PC-3 (cell line): ENCODE results near the gene AIG1. TPM values are rescaled to one million over a fixed set of nuclear protein-coding genes. Genes with fewer than 3 reads are reported as not detected.

ENCODE experiments used
- ATAC-seq: fragments of 200-7000 bp; cut with Tn5 transposase; 2 replicates; pipeline ENCODE4 v1.9.1; 2020; ENCODE audit warnings: mild to moderate bottlenecking, moderate library complexity
- BruUV-seq: library from RNA; stranded (reverse); fragments of 400-500 nt; replicated peaks from 2 replicates; lab custom pipeline; 2021; lab: Mats Ljungman, UMichigan
- CTCF ChIA-PET: fragments of 300-600 bp; sonication (Branson Sonifier 250); formaldehyde crosslinking; loops from one replicate; lab custom pipeline; 2022; ENCODE audit warnings: antibody characterized with exemption; lab: Charles Lee
- POLR2A ChIA-PET: fragments of 300-600 bp; sonication (Branson Sonifier 250); formaldehyde crosslinking; loops from one replicate; lab custom pipeline; 2022; ENCODE audit warnings: antibody characterized with exemption; ENCODE audit not compliant: unreplicated experiment; lab: Charles Lee
- DNase-seq: peaks from one replicate; pipeline ENCODE4 v3.0.0-alpha.2; 2015
- H2AFZ ChIP-seq: fragments of 300-600 bp; sonication (generic); 2 replicates; pipeline ENCODE4 v1.6.0; 2016; ENCODE audit warnings: antibody characterized with exemption, low read length
- H3F3A ChIP-seq: fragments of 300-600 bp; sonication (generic); one replicate; pipeline ENCODE4 v1.6.0; 2017; ENCODE audit warnings: antibody characterized with exemption, low read length, control low read depth, mild to moderate bottlenecking; ENCODE audit not compliant: unreplicated experiment
- H3K27ac ChIP-seq: fragments of 300-600 bp; sonication (generic); 2 replicates; pipeline ENCODE4 v1.5.1; 2016; ENCODE audit warnings: mild to moderate bottlenecking, low read length
- H3K27me3 ChIP-seq: fragments of 300-600 bp; sonication (generic); 2 replicates; pipeline ENCODE4 v1.6.1; 2016; ENCODE audit warnings: low read length, mixed read lengths
- H3K36me3 ChIP-seq: fragments of 300-600 bp; sonication (generic); 2 replicates; pipeline ENCODE4 v1.6.1; 2016; ENCODE audit warnings: low read depth, mixed run types, low read length, mixed read lengths
- H3K4me1 ChIP-seq: fragments of 300-600 bp; sonication (generic); 2 replicates; pipeline ENCODE4 v1.5.1; 2016; ENCODE audit warnings: low read length; ENCODE audit not compliant: insufficient read depth
- H3K4me2 ChIP-seq: fragments of 300-600 bp; sonication (generic); 2 replicates; pipeline ENCODE4 v1.6.0; 2016; ENCODE audit warnings: low read length
- H3K4me3 ChIP-seq: fragments of 300-600 bp; sonication (generic); 2 replicates; pipeline ENCODE4 v1.5.1; 2016; ENCODE audit warnings: mild to moderate bottlenecking, low read length, mixed read lengths
- H3K79me2 ChIP-seq: fragments of 300-600 bp; sonication (generic); 2 replicates; pipeline ENCODE4 v1.6.1; 2017; ENCODE audit warnings: low read length, mixed read lengths
- H3K9ac ChIP-seq: fragments of 300-600 bp; sonication (generic); 2 replicates; pipeline ENCODE4 v1.6.0; 2016; ENCODE audit warnings: mild to moderate bottlenecking, low read length
- H3K9me2 ChIP-seq: fragments of 300-600 bp; sonication (generic); replicated peaks from 2 replicates; pipeline ENCODE4 v1.6.1; 2016; ENCODE audit warnings: mixed run types, low read length, mixed read lengths
- H3K9me3 ChIP-seq: fragments of 300-600 bp; sonication (generic); 2 replicates; pipeline ENCODE4 v1.6.1; 2016; ENCODE audit warnings: low read length, mixed read lengths
- H4K20me1 ChIP-seq: fragments of 300-600 bp; sonication (generic); 2 replicates; pipeline ENCODE4 v1.6.1; 2016; ENCODE audit warnings: low read length, mixed read lengths
- CTCF ChIP-seq: fragments of 300-600 bp; sonication (generic); conservative IDR thresholded peaks from 2 replicates; pipeline ENCODE4 v1.5.1; 2017; ENCODE audit warnings: antibody characterized with exemption, low read depth, mild to moderate bottlenecking, low read length
- EZH2 ChIP-seq: fragments of 300-600 bp; sonication (generic); IDR thresholded peaks from one replicate; pipeline ENCODE4 v1.6.1; 2017; ENCODE audit warnings: antibody characterized with exemption, mild to moderate bottlenecking, low read length; ENCODE audit not compliant: unreplicated experiment
- EZH2phosphoT487 ChIP-seq: fragments of 300-600 bp; sonication (generic); IDR thresholded peaks from 2 replicates; pipeline ENCODE4 v1.6.1; 2018; ENCODE audit warnings: mild to moderate bottlenecking, antibody characterized with exemption, low read length, borderline replicate concordance
- intact Hi-C: fragments of 100-400 bp; cut with micrococcal nuclease; formaldehyde crosslinking; loops from 2 replicates; pipeline ENCODE4 v1.9.0; 2023
- total RNA-seq: library from RNA; depleted of rRNA; stranded (reverse); fragments of >200 nt; gene quantifications from 2 replicates; pipeline ENCODE4 v1.2.3, GENCODE V29; 2014

Gene AIG1
- total RNA-seq, 1 experiment from 2014 or later: 32.7 TPM

DNA sequence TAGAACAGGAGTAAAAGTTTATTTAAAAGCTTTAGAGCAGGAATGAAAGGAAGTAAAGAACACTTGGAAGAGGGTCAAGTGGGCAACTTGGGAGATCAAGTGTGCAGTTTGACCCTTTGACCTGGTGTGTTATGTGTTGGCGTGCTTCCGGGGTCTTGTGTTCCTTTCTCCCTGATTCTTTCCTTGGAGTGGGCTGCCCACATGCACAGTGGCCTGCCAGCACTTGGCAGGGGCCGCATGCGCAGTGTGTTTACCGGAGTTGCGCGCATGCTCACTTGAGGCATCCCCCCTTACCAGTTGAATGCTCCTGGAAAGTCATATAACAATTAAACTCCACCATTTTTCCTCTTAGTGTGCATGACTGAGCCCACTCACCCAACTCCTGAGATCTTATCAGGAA, 229.5 kb downstream of the AIG1 start:
- Histone ChIP-seq H3F3A (no peaks in the 10 kb centered on the region), H3K9ac (no peak overlapping the region), H3K4me3 (no peak overlapping the region), H3K27ac (no peak overlapping the region), H3K9me2 (no peaks in the 10 kb centered on the region), H3K27me3 (no peaks in the 10 kb centered on the region), H4K20me1 (no peaks in the 10 kb centered on the region), H3K79me2 (no peaks in the 10 kb centered on the region), H3K36me3 (no peaks in the 10 kb centered on the region), H3K9me3 (no peaks in the 10 kb centered on the region), H3K4me2 (no peak overlapping the region), H2AFZ (no peak overlapping the region), H3K4me1 (no peaks in the 10 kb centered on the region)
- no peak for TF ChIP-seq EZH2phosphoT487
- TF ChIP-seq EZH2: no peak
- TF ChIP-seq CTCF: no peak
- ChIA-PET CTCF (no interaction called here), POLR2A (no interaction called here)
- no TSS peak for BruUV-seq
- intact Hi-C loops: no loop called here
- ATAC-seq: no peak
- DNase-seq: no peak

GRCh38 chr6:143293523-143293922, 232.8 kb downstream of the AIG1 start:
- Histone ChIP-seq H3K27me3 (no peaks in the 10 kb centered on the region), H2AFZ (no peak overlapping the region), H3K9me3 (no peaks in the 10 kb centered on the region), H3K36me3 (no peaks in the 10 kb centered on the region), H3F3A (no peaks in the 10 kb centered on the region), H3K27ac (no peak overlapping the region), H3K4me1 (no peaks in the 10 kb centered on the region), H3K4me2 (no peak overlapping the region), H3K9ac (no peak overlapping the region), H3K79me2 (no peaks in the 10 kb centered on the region), H3K4me3 (no peak overlapping the region), H3K9me2 (no peaks in the 10 kb centered on the region), H4K20me1 (no peaks in the 10 kb centered on the region)
- intact Hi-C loops: no loop called here
- no peak for TF ChIP-seq EZH2
- TF ChIP-seq CTCF: no peak
- no peak for TF ChIP-seq EZH2phosphoT487
- ChIA-PET CTCF (no interaction called here), POLR2A (no interaction called here)
- no TSS peak for BruUV-seq
- ATAC-seq: no peak
- DNase-seq: no peak

- Histone ChIP-seq H3K4me1 (no peaks in the 10 kb centered on the region), H3K79me2 (no peaks in the 10 kb centered on the region), H3F3A (no peaks in the 10 kb centered on the region), H3K27ac (no peak overlapping the region), H3K9ac (no peak overlapping the region), H3K36me3 (no peaks in the 10 kb centered on the region), H3K4me3 (no peak overlapping the region), H3K4me2 (no peak overlapping the region), H3K9me2 (no peaks in the 10 kb centered on the region), H3K9me3 (no peaks in the 10 kb centered on the region), H3K27me3 (no peaks in the 10 kb centered on the region), H4K20me1 (no peaks in the 10 kb centered on the region), H2AFZ (no peak overlapping the region)
- no peak for TF ChIP-seq CTCF
- no peak for TF ChIP-seq EZH2
- TF ChIP-seq EZH2phosphoT487: no peak
- no TSS peak for BruUV-seq
- CTCF ChIA-PET: no interaction called here
- intact Hi-C loops: no loop called here
- DNase-seq (no peak), ATAC-seq (no peak)
- POLR2A ChIA-PET: no interaction called here
Observed at GRCh38 chr6:143294265-143294860, 233.7 kb downstream of the AIG1 start.
